HG03521 (cell line): Measurements from ENCODE around the gene CUL1.
A peak's percentile ranks its signal among the peaks of the same experiment; 100 is the strongest.

Experiments used
- ATAC-seq: cut with Tn5 transposase; IDR thresholded peaks from one replicate; pipeline ENCODE4 v1.9.1; 2021; ENCODE audit warnings: mild to moderate bottlenecking, moderate library complexity; ENCODE audit not compliant: unreplicated experiment

CUL1 gene

GRCh38 chr7:148698397-148699023, at the start of gene CUL1:
Gene CUL1 (plus strand): TSS chr7:148698903. CDS start chr7:148730123, 31,220 bp downstream.
- peak; percentile 56 for ATAC-seq

DNA sequence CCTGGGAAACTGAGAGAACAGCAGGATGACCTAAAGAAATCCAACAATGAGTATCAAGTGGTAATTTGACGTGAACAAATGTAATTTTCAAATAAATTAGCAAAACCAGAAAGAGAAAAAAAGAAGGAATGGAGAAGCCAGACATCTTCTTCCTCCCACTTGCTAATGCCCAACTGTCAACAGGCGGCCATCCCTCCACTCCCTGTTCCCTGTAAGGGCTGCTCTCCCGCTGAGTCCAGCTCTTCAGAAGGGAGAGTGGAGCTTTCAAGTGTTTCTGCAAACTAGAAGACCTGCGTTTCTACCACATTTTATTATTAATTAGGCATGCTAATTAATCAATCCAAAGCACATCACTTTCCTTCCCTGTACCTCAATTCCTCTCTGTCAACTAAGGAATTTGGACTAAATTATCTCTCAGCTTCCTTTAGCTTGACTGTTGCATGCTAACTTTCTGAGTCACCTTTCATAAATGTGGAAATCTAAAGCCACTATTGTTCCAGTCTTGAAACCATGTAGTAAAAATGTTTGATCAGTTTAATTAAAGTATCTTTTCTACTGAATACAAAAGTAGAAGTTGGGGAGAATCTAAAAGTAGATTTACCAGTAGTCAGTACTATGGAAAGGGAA, 48.4 kb upstream of the CUL1 start:
- no peak for ATAC-seq

DNA sequence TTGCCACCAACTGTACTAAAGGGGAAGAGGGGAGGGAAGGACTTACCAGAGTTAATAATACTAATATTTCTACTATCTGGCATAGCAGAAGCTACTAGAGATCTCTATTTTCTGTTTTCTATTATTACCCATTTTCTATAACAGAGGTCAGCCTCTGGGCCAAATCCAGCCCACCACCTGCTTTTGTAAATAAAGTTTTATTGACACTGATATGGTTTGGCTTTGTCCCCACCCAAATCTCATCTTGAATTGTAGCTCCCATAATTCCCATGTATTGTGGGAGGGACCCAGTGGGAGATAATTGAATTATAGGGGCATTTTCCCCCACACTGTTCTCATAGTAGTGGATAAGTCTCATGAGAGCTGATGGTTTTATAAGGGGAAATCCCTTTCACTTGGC, 45.9 kb upstream of the CUL1 start:
- no peak for ATAC-seq

DNA sequence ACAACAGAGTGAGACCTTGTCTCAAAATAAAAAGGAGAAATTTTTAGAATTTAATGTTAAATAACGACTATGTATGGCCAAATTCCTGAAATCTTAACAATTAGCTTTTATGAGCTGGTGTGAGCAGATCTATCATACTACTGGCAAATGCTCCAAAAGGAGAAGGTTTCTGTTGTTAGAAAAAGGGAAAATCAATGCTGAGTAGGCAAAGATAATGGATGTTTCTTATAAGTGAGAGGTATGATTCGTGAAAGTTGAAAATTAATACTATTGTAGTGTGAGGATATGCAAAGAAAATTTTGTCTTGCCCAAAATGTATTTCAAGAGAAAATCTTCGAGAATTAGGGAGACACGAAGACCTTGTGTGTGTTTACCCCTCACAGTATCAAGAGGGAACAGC, 40.8 kb upstream of the CUL1 start:
- no peak for ATAC-seq

DNA sequence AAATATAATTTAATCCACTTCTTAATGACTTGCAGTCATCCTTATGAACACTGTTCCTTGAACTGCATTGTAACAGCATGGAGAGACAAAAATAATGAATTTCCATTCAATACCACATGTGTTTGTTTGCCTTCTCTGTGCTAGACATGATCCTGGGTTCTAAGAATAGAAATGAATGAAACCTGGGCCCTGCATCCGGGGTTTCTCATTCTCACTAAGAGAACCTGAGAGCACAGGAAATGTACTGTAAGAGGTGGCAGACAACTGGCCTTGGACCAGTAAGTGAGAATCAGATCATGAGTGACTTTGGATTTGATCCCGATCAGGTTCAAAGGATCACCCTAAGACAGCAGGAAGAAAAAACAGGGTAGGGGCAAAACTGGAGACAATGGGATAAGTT, 37.2 kb upstream of the CUL1 start:
- no peak for ATAC-seq

GRCh38 chr7:148662646-148663045, 36.1 kb upstream of the CUL1 start:
- no peak for ATAC-seq

DNA sequence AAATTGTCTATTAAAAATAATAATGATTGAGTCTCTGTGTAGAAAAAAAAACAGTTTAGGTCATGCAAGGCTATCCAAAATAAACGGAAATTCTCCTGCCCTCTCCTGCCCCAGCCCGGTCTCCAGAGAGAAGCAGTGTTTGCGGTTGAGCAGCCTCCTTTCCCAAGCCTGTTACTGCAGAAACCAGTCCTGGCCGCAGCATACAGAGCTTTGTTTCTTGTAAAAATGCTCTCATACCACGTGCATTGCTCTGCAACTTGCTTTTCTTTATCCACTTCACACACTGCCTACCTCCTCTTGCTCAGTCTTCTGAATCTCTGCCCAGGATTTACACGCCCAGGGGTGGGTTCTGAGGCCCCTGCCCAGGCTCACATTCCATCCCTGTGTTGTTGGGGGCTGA, 34.4 kb upstream of the CUL1 start:
- ATAC-seq = no peak

- no peak for ATAC-seq
These were observed 33.5 kb upstream of the CUL1 start for GRCh38 chr7:148665221-148665620.

DNA sequence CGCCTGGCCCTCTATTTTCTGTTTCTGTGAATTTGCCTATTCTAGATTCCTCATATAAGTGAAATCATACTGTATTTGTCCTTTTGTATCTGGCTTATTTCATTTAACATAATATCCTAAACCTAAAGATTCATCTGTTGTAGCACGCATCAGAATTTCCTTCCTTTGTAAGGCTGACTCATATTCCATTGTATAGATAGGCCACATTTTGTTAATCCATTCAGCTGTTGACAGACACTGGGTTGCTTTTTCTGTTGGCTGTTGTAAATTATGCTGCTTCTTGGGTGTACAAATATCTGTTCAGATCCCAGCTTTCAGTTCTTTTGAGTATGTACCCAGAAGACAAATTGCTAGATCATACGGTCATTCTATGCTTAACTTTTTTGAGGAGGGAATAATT, 28.8 kb upstream of the CUL1 start:
- ATAC-seq = no peak

DNA sequence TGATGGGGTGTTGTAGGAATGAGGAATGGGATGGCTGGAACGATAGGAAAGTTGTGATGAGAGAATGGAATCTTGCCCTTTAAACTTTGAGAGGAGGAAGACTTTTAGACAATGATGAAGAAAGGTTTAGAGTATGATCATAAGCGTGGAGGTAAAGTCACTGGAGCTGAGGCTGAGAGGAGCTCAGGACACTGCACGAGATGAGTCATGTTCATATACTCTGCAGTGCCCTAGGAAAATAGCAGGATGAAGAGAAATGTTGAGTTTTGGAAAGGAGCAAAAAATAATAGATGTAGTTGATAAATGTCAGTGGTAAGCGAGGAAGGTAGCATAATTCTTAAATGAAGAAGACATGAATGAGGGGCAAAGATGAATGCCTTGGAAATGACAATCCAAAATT, 28.3 kb upstream of the CUL1 start:
- no peak for ATAC-seq

GRCh38 chr7:148670807-148671206, 27.9 kb upstream of the CUL1 start:
- ATAC-seq = no peak

- ATAC-seq = no peak
These were observed 26.7 kb upstream of the CUL1 start for GRCh38 chr7:148672041-148672440.

DNA sequence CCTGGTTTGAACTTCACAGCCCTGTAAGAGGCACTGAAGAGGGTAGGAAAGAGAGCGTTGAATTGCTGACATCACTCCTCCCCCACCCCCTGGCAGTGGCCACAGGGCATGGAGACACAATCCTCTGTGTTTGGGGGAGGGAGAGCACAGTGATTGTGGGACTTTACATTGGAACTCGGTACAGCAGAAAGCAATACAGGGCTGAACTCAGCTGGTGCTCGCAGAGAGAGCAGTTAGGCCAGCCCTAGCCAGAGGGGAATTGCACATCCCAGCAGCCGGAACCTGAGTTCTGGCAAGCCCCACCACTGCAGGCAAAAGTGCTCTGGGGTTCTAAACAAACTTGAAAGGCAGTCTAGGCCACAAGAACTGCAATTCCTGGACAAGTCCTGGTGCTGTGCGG, 24.0 kb upstream of the CUL1 start:
- ATAC-seq = no peak

- no peak for ATAC-seq
These were observed 22.4 kb upstream of the CUL1 start for GRCh38 chr7:148676291-148676690.

- no peak for ATAC-seq
These were observed 16.9 kb upstream of the CUL1 start for GRCh38 chr7:148681821-148682220.

- ATAC-seq = no peak
These were observed 14.3 kb upstream of the CUL1 start for GRCh38 chr7:148684289-148684830.

DNA sequence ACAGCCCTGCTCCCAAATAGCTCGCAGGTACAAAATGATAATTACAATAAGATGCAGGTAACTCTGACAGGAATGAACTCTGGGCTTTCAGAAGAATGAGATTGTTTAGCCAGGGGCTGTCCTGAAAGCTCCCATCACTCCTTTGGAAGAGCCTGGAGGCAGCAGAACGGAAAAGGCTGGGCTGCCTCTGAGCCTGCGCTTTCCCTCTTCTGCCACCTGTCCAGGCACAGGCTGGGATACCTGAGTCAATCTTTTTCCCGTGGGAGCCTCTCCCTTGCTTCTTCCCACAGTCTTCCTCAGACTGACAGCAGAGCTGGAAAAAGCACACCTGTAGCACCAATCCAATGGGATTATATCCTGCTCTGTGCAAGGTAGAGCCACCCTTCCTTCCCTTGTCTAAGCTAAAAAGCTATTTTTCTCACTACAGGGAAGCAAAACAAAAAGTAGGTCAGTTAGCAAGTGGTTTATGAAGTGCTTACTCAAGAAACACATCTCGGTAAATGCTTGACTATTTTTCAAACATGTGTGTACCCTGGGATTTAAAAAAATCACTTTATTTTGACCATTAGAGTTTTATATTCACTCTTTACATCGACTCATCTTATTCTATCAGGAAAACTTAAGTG, 12.3 kb upstream of the CUL1 start:
- ATAC-seq = no peak

GRCh38 chr7:148687555-148687954, 11.1 kb upstream of the CUL1 start:
- ATAC-seq = no peak

GRCh38 chr7:148688526-148688925, 10.2 kb upstream of the CUL1 start:
- ATAC-seq = no peak

GRCh38 chr7:148693651-148694050, 5.1 kb upstream of the CUL1 start:
- ATAC-seq = no peak

GRCh38 chr7:148694631-148695030, 4.1 kb upstream of the CUL1 start:
- no peak for ATAC-seq

DNA sequence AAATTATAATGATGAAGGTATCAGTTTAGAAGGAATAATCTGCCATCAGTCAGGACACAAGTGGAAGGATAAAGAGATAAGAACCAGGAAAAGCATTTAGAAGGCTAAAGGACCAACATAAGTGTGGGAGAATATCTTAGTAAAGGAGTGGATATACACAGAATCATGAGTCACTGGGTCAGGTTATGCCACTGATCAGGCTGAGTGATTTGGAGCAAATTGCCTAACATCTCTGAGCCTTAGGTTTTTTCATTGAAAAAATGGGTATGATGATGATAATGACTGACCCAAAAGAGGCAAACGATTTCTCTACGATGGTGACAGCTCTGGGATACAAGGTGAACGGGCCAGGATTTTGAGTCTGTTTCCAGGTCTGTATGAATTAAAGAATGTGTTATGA, 2.8 kb upstream of the CUL1 start:
- ATAC-seq = no peak
